ENCODE results near the gene CAMKMT.

CAMKMT gene

DNA sequence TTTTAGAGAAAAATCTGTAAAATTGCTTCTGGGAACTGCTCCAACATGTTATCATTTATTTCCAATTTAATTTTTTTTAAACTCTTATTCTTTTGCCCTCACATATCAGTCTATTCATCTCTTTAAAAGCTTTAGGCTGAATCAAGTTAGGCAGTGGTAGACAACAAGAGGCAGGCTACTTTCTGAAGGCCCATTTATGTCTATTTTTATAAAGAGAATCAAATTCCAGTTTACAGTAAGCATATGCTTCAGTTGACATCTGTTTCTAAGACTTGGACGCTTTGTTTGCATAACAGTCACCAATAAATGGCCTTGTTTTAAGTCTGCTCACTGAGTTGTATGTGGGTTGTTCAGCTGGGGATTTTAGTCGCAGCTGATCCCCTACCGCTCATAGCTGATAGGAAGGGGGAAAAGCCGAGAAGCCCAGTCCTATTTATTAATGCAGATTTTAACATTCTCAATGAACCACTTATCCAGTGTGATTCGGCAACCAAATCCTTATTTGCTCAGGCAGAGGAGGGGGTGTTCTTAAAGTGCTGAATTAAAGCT lies 319.3 kb downstream of the CAMKMT start:
- in situ Hi-C loops (cut with MboI; ENCODE audit: low sequenced_read_pairs) = no loop called here

DNA sequence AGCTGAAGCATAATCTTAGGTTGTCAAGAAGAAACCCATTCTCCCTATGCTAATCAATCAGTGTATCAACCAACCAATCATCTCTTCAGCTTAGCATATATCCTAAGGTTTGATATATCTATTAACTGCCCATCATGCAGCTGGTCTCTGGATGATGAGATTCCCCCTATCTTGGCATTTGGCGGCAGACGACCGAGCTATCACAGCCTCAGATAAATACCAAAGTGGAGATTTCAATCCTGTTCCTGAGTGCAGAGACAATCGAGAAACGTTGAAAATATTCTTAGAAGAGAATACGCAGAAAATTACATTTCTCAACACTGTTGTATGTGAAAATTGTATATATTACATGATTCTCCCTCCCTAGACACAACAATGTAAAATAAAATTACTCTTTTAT lies 320.7 kb downstream of the CAMKMT start:
- in situ Hi-C loops (cut with MboI; ENCODE audit: low sequenced_read_pairs) = no loop called here

DNA sequence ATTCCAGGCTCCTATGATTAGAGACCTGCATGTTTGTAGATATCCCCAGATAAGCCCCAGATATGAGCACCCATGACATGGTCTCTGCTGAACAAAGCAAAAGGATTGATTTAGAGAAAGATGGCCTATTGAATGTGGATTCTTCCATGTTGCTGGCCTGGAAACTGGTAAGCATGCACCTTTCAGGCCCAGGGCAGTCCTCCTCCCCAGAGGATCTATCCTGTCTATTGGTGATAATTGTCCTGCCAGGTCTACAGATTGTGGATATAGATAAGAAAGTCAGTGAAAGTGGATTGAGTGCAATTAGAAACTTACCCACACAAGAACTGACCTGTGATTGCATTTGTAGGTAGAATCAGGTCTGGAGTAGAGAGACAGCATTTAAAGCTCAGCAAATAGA lies 322.8 kb downstream of the CAMKMT start:
- in situ Hi-C loops (cut with MboI; ENCODE audit: low sequenced_read_pairs) = no loop called here

DNA sequence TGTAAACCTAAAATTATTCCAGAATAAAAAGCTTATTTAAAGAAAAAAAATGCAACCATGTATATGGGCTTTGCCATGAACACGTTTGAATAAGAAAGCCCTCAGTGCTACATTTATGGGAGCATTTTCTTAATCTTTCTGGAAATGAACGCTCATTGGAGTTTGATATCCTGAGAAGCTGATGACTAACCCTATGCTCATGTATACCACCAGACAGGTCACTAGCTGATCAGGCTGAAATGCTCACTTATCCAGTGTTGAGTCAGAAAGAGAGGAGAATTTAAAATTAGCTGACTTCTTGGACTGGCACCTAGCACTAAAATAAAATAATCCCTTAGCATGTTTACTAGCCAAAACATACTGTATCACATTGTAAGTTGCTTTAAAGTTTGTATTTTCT lies 324.8 kb downstream of the CAMKMT start:
- in situ Hi-C loops (cut with MboI; ENCODE audit: low sequenced_read_pairs) = no loop called here

DNA sequence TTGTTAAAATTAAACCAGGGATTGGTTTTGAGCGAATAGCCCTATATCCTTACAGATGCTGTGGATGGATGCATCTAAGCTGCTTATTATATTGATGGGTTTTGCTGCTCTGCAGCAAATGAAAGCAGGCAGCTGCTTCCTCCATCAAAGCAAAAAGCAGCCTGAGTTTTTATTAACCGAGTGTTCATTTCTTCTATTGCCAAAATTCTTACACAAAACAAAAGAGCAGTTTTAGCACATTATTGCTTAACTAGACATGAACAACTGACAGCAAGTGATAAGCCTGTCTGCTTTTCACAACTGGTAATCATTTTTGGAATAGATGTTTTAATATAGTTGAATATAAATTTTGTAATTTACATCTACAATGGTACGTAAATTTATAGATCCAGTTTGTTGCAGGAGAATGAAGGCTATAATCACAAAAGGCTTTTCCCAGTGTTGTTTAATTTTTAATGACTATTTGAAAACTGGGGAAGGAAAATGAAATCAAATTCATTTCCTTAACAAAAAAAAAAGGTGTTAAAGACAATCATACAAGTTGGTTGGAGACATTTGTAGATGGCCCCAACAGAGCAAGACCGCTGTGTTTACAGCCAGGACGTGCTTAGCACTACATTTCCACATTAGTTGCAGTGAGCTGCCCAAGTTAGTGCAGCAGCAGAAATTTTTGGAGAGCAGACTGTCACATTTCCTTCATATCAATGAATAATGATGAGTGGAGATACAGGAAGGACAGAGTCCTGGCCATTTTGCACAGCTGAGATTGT lies 326.1 kb downstream of the CAMKMT start:
- in situ Hi-C loops (cut with MboI; ENCODE audit: low sequenced_read_pairs) = no loop called here

DNA sequence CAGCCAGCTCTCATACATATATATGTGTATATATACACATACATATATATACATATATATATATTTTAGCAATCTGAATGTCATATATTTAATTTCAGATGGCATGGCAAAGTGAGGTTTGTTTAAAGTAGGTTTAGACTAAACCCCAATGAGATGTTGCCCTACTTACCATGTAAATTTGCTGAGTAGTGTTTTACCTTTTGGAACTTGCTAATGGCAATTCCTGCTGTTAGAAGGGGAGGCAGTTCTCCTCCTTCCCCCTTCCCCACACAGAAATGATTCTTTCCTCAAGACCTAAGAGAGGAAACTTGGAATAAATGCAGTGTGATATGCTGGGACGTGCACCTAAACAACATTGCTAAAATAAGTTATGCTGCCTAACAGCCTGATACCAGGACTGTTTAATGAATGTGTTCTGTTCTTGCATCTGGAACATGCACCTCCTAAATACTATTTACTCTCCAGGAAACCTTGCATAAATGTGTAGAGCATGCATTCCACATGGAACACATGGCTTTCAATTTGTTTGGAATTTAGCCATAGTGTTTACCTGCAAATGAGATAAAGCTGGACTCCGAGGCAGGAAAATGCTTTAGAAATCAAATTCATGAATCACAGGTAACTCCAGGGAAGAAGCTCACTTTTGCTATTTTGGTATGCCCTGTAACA lies 326.8 kb downstream of the CAMKMT start:
- in situ Hi-C loops (cut with MboI; ENCODE audit: low sequenced_read_pairs) = no loop called here

DNA sequence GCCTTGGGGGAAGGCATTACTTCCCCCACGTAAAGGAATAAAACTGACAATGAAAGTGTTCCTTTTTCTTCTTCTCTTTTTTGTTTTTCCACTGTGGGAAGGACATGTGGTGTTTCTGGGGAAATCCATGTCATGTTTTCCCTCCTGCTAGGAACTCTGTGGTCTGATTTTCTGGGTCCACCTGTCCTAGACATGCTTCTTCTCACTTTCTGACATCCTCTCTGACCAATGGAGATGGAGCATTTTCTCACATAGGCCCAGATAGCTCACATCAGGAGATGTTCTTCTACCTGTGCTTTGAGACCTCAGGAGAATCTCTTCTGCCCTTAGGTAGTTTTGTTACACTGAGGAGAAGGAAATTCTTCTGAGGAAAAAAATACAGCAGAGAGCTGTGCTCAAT lies 327.8 kb downstream of the CAMKMT start:
- in situ Hi-C loops (cut with MboI; ENCODE audit: low sequenced_read_pairs) = no loop called here

DNA sequence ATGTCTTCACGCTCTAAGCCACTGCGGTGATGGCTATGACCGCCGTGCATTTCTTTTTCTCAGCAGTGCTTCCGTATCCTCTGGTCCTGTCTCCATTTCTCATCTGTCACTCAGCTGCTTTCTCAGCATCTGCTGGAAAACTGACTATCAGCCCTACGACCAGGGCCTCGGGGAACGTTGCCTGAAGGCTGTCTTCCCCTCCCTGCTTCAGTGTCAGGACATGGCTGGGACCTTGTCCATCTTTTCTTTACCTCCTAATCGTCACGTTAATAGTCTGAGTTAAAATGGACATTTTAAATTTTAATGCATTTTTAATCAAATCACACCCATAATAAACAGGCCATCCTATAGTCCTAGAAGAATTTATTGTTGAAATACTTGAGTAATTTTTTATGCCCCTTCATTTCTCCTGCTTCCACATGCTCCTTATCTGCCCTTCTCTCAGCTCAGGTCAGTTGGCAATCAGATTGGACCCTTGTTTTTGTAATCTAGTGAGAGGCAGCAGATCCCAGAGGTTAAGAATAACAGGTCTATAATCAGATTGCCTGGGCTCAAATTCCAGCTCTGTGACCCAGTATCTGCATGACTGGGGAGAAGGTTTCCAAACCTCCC lies 329.5 kb downstream of the CAMKMT start:
- in situ Hi-C loops (cut with MboI; ENCODE audit: low sequenced_read_pairs) = no loop called here

DNA sequence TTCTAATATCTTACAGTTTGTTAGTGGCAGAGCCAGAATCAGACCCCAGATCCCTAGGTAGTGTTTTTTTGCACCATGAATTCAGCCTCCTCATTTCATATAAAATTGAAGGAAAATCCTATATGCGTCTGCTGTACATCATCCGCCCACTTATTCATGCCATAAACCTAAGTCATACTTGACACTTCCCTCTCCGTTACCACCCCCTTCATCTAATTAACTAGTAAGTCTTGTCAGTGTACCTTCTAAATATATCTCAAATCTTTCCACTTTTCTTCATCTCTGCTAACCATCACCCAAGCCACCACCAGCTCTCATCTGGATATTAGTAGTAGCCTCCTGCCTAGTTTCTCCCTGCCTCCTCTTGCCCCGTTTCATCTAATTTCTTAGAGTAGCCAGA lies 331.1 kb downstream of the CAMKMT start:
- in situ Hi-C loops (cut with MboI; ENCODE audit: low sequenced_read_pairs) = no loop called here

DNA sequence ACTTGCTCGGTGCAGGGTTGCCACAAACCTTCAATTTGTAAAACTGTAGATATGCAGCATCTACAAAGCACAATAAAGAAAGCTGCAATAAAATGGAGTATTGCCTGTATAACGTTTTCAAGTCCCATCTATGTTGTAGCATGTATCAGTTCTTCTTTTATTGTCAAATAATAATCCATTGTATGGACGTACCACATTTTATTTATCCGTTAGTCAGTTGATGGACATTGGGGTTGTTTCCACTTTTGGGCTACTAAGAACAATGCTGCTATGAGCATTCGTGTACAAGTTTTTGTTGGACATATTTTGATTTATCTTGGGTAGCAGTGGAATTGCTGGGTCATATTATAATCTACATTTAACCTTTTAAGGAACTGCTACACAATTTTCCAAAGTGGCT lies 339.1 kb downstream of the CAMKMT start:
- in situ Hi-C loops (cut with MboI; ENCODE audit: low sequenced_read_pairs) = no loop called here

DNA sequence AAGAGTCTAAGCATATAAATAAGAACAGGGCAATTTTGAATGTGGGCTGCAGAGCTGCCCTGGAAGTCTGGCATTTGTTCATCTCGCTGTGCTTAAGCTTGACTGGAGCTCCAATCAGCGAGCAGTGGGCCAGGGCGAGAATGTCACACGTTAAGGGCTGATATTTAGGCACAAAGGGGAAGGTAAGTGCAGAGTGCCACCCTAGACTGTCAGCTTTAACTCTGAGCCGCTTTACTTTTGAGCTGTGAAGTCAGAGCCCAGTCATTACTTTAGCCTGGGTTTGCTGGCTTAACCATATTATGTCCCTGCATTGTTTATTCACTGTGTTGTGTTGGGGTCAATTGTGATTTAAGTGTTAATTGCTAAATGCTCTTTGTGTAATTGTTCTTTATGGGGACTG lies 343.6 kb downstream of the CAMKMT start:
- in situ Hi-C loops (cut with MboI; ENCODE audit: low sequenced_read_pairs) = no loop called here

DNA sequence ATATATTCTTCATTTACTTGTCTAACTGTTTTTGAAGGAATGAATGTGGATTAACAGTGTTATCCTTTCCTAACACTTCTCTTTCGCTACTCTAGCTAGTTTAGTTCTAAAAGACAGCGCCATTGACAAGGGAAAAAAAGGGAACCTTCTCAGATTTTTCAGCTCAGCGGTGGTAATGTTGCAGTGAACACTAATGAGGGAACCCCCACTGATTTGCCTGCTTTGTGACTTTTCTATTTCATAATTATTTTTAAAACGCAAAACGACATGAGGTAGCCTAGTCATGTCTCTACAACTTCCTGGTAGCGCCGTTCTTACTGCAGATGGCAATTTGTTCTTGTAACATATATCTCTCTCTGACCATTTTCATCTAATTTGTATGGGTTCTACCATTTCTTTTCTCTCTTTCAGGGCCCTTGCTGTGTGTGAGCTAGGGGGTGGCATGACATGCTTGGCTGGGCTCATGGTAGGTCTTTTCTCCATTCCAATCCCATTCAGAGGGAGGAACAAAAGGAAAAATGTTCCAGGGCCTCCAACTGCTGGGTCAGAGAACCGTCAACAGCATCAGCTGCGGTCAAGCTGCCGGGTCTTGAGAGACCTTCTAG lies 344.2 kb downstream of the CAMKMT start:
- in situ Hi-C loops (cut with MboI; ENCODE audit: low sequenced_read_pairs) = no loop called here

DNA sequence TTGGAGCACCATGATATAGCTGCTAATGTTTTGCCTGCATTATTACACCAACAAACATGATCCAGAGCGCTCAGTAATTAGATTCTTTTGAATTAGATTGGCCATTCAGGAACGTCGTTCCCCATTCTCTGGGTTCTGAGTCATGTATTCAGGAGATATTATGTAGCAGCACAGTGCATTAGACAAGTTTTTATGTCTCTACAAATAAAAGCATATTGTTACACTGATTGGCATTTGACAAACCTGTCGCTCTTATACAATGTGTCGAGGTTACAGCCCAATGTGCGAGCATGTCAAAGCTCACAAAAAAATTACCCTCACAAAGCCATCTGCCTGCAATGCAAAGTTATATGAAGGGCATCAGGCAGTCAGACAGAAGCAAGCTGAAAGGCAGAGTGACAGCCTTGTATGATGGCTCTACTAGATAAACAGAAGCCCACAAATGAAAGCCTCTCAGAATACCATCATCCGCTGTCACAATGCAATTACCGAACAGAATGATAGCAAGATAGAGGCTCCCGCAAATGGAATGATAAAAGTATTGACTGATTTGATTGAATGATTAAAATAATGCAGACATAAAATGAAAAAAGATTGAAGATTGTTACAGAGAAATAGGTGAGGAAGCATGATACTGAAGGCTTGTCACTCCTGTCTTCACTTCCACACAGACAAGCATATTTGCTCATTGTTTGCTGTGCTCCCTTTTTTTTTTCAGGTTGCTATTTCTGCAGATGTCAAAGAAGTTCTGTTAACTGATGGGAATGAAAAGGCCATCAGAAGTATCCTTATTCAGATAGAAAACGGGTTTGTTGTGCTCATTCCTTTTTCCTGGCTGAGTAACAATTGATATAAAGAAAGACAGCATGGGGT lies 345.2 kb downstream of the CAMKMT start:
- in situ Hi-C loops (cut with MboI; ENCODE audit: low sequenced_read_pairs) = no loop called here

DNA sequence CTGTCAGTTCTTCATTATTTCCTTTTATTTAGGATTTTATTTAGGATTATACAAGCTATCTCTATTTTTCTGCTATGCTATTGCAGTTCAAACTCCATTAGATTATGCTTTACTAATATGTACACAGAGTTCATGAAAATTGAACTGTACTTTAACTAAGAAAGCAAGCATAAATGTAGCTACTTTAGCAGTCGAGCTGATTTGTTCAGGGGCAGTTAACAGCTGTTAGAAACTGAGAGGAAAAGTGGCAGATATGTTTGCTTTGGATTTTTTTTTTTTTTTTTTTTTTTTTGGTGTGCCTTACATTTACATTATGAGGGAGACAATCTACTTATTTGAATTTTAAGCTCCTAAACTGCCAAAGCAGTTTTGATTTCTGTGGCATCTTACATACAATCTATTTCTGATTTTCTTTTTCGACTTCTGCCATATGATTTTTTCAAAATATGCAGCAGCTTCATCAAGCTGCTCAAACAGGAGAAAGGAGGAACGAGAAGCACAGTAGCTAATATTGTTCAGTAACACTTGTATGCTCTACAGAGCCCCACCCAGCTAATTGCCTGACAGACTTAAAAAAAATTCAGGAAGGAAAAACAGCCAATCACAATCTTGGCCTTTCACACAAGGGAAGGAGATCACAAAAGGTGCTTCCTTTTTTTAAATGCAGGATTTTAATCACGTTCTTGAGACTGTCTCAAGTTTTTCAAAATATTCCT lies 346.4 kb downstream of the CAMKMT start:
- in situ Hi-C loops (cut with MboI; ENCODE audit: low sequenced_read_pairs) = no loop called here

DNA sequence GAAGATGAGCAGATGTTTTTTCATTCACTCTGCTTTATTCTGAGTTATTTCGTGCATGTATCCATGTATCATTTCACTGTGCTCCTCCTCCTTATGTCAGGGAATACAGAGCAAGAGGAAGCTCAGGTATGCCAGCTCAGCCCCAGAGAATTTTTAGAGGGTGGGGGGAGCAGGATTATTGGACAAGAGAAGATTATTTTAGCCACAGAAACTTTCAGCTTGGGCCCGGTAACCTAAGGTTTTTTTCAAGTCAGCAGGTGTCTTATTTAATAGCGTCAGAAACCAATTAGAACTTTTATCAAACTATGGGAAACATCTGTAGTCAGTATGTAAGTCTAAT lies 346.9 kb downstream of the CAMKMT start:
- in situ Hi-C loops (cut with MboI; ENCODE audit: low sequenced_read_pairs) = no loop called here

DNA sequence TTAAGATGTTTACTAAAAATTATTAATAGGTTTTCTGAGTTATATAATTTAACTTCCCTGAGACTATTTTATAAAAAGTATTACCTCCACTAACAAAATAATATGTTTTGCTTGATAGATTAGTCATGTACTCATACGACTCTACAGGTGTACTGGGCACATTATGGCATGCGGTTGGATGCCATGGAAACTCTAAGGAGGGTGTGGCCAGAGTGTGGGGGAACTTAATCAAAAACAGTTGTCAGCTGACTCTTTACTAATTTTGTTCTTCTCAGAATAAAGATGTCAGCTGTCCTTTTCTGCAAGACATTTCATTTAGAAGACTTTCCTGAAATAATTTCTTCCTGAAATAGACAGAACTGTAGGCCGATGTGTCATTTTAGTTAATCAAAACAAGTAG lies 351.4 kb downstream of the CAMKMT start:
- in situ Hi-C loops (cut with MboI; ENCODE audit: low sequenced_read_pairs) = no loop called here

DNA sequence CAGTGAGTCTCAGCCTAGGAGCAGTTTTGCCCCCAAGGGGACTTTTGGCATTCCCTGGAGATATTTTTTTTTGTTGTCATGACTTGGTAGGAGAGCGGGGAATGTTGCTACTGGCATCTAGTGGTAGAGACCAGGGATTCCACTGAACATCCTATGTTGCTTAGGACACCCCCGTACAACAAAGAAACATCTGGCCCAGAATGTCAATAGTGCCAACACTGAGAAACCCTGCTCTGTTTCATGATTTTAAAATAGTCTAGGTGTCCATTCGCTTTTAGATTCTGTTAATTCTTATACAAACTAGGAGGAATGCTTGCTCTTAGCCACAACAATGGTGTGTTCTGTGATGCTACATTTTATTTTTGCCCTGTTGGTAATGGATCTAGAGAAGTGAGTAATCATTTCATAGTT lies 353.9 kb downstream of the CAMKMT start:
- in situ Hi-C loops (cut with MboI; ENCODE audit: low sequenced_read_pairs) = no loop called here

DNA sequence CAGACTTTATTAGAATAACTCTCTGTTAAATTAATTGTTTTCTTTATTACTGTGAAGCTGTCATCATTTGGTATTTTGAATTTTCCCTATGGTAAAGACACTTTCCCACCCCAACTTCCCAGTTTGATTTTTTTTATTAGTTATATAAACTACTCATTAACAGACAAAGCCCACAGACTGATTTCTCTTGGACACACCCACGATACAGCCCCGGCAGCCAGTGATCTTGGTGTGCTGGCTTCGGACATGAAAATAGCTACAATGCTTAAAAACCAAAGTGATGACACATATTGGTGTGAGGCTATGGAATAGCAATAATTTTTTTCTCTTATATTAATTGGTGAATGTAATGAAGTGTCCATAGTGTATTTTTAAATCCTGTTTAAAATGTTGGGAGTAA lies 354.4 kb downstream of the CAMKMT start:
- in situ Hi-C loops (cut with MboI; ENCODE audit: low sequenced_read_pairs) = no loop called here

DNA sequence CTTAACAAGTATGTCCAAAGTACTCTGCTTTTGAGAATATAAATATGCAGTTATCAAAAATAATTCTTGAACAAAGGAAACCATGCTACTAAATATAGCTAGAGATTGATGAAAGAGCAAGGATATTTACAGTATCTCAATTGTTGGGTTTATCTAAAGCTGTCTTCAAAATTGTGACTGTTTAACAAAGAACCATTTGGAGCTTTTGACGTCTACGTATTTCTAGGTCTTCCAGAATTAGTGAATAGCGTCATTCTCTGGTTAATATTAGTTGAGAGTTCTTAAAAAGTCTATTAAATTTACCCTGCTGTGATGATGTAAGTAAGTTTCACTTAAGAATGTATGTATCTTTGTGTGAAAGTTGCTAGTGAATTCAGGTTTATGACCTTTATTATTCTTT lies 356.7 kb downstream of the CAMKMT start:
- in situ Hi-C loops (cut with MboI; ENCODE audit: low sequenced_read_pairs) = no loop called here

DNA sequence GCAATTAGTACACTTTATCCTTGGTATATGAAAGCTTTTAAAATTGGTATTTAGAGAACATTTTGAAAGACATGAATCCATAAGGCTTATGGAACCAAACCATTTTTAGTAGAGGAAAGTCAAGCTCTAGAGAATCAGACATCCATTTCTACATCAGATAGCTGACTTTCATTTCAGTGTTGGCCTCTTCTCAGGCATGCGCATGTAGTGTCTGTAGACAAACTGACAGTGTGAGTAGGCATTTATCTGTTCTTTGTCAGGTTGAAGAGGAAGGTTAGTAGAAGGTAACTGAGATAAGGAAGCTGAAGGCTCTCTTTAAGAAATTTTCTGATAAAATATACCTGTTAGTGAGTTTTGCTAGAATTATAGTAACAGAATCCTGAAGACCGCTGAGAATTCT lies 357.8 kb downstream of the CAMKMT start:
- in situ Hi-C loops (cut with MboI; ENCODE audit: low sequenced_read_pairs) = no loop called here

Data from HL-60/S4 treated with retinoic acid at 250 ng/mL for 4 days and 3 days (cell line).